GM12865 (cell line): Measurements from ENCODE around the gene FHIT.
A peak's percentile ranks its signal among the peaks of the same experiment; 100 is the strongest.

Experiments
- DNase-seq: peaks from one replicate; pipeline ENCODE4 v3.0.0; 2010; ENCODE audit warnings: low read depth
- H3K4me3 ChIP-seq: 2 replicates; pipeline ENCODE4 v1.5.1; 2011; ENCODE audit warnings: mild to moderate bottlenecking, low read depth, low read length, control low read depth
- TF ChIP-seq, protein P1 (sequence below): IDR thresholded peaks from 2 replicates; pipeline ENCODE4 v1.5.1; 2011; ENCODE audit warnings: low read length, control low read depth, low read depth, inconsistent platforms; ENCODE audit not compliant: insufficient read depth; ENCODE audit errors: missing control alignments

Gene FHIT

DNA sequence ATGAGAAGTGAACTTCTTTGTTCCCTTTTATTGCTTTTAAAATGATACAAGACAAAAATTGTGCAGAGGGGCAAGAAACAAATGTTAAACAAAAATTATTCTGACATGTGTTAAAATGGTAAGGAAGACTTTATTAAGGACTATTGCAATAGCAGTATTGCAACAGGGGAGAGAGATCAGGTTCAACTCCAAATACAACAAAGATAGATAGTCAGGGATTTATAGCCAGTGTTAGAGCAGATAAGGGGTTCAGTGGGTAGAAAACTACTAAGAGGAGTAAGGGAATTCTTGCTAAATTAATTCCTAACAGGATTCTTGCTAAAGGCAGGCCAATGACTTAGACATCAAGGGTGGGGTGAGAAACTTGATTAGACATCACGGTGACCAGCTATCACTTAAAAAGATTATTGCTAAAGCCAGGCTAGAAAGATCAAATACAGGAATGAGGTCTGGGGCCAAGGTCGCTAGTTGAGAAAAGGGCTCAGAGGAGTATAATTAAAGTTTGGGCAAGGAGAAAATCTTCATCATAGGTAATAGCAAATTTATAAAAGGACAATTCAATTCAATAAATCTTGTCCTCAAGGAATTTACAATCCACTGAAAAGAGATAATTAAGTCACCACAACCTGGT is 81.5 kb downstream of the FHIT start:
- no peak overlapping the region for H3K4me3 ChIP-seq
- TF ChIP-seq, protein P1, sequence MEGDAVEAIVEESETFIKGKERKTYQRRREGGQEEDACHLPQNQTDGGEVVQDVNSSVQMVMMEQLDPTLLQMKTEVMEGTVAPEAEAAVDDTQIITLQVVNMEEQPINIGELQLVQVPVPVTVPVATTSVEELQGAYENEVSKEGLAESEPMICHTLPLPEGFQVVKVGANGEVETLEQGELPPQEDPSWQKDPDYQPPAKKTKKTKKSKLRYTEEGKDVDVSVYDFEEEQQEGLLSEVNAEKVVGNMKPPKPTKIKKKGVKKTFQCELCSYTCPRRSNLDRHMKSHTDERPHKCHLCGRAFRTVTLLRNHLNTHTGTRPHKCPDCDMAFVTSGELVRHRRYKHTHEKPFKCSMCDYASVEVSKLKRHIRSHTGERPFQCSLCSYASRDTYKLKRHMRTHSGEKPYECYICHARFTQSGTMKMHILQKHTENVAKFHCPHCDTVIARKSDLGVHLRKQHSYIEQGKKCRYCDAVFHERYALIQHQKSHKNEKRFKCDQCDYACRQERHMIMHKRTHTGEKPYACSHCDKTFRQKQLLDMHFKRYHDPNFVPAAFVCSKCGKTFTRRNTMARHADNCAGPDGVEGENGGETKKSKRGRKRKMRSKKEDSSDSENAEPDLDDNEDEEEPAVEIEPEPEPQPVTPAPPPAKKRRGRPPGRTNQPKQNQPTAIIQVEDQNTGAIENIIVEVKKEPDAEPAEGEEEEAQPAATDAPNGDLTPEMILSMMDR, result no peak
- no peak for DNase-seq

DNA sequence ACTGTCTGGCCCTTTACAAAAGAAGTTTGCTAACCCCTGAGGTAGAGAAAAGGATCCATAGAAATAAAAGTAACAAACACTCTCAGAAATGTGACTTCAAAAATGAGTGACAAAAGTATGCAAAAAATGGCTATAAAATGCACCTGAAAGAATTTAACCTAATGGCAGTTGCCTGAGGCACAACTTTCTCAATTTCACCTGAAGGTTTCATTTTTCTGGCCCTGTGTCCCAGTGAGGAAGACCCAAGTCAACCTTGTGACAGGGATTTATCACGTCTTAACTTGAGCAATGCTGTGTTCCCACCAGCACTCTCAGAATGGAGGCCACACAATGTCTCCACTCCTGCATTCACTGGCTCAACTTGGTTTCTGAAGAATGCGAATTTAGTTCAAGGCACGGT is 83.0 kb downstream of the FHIT start:
- TF ChIP-seq, protein P1, result no peak
- no peak overlapping the region for H3K4me3 ChIP-seq
- DNase-seq, result no peak

DNA sequence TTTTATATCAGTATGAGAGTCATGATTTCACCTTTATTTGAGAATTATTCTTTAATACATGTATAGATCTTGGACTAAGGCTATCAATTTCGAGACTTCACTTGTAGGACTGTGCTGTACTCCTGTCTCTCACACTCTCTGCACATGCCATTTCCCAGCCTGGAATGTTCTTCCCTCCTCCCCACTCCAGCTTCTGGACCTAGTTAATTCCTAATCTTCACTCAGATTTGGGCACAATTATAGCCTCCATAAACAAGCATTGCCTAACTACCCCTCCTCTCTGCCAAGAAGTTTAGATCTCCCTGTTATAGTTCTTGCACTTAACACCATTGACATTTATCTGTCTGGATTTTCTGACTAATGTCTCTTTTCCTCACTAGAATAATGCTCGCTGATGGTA is 88.3 kb downstream of the FHIT start:
- TF ChIP-seq, protein P1, result no peak
- H3K4me3 ChIP-seq, result no peak overlapping the region
- DNase-seq, result no peak

DNA sequence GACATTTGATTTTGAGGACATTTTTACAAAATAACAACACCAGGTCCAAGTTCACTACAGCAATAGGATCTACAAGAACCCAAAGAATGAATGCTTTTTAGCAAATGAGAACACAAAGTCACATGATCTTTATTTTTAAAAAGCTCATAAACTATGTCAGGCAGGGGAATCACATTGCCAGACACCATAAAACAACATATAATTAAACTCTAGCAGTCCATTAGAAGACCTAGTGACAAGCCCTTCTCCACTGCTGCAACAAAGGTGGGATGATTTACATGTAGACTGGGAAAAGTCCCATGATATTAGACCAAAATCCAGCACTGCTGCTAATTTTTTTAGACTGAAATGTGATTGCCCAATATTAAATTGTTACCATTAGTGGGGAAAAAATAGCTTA is 92.6 kb downstream of the FHIT start:
- TF ChIP-seq, protein P1, result no peak
- DNase-seq, result no peak
- no peak overlapping the region for H3K4me3 ChIP-seq

DNA sequence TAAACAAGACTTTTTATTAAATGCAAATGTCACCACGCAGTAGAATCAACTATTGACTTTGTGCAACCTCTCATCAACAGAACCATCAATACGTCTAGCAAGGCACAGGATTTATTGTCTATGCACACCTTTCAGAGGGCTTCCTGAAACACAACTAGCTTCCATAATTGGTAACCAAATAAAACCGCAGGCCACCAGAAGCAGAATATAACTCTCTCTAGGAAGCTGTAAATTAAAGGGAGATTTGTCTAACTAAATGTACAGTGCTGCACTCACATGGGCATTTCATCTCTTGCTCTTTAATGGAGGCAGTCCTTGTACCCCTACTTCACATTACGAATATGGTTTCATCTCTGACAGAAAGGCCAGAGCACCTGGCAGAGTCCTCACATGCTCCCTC is 93.0 kb downstream of the FHIT start:
- DNase-seq, result no peak
- TF ChIP-seq, protein P1, result no peak

DNA sequence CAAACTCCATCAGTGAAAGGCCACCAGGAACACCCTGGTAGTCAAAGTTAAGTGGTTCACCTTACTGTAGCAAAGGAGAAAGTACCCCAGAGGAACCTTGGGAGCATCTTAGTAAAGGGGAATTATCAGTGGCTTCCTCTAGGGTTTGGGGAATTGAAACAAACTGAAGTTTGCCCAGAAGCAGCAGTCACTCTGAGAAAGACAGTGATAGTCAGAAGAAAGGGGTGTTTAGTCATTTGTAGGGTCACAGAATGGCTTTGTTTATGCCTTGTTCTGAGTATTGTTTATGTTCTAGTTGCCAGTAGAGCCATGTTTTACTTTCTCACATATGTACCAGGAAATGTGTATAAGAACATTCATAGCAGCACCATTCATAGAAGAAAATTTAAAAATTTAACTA is 93.8 kb downstream of the FHIT start:
- TF ChIP-seq, protein P1, result no peak
- no peak overlapping the region for H3K4me3 ChIP-seq
- peak; percentile 40 for DNase-seq

More for the DNA sequence above, 93.0 kb downstream of the FHIT start:
- no peak overlapping the region for H3K4me3 ChIP-seq

DNA sequence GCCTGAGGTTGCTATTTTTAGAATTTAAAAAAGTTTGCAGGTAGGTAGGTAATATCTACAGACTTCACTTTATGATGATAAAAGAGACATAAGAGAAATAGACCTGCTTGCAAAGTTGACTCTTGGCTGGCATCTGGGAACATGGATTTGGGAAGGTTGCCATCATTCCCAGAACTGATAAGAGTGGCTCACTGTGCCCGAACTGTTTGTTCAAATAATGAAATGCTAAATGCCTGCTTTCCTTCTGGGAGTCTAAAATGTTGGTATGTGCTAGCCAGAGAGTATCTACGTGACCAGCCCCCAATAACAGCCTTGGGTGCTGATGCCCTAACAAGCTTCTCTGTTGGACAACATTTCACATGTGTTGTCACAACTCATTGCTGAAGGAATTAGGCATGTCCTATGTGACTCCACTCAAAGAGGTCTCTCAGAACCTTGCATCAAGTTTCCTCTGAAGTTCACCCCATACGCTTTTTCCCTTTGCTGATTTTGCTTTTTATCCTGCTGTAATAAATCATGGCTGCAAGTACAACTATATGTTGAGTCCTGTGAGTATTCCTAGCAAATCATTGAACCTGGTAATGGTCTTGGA is 95.5 kb downstream of the FHIT start:
- no peak overlapping the region for H3K4me3 ChIP-seq
- TF ChIP-seq, protein P1, result no peak
- no peak for DNase-seq
